ENCODE results near the gene BIN1.

The BIN1 gene, protein sequence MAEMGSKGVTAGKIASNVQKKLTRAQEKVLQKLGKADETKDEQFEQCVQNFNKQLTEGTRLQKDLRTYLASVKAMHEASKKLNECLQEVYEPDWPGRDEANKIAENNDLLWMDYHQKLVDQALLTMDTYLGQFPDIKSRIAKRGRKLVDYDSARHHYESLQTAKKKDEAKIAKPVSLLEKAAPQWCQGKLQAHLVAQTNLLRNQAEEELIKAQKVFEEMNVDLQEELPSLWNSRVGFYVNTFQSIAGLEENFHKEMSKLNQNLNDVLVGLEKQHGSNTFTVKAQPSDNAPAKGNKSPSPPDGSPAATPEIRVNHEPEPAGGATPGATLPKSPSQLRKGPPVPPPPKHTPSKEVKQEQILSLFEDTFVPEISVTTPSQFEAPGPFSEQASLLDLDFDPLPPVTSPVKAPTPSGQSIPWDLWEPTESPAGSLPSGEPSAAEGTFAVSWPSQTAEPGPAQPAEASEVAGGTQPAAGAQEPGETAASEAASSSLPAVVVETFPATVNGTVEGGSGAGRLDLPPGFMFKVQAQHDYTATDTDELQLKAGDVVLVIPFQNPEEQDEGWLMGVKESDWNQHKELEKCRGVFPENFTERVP

DNA sequence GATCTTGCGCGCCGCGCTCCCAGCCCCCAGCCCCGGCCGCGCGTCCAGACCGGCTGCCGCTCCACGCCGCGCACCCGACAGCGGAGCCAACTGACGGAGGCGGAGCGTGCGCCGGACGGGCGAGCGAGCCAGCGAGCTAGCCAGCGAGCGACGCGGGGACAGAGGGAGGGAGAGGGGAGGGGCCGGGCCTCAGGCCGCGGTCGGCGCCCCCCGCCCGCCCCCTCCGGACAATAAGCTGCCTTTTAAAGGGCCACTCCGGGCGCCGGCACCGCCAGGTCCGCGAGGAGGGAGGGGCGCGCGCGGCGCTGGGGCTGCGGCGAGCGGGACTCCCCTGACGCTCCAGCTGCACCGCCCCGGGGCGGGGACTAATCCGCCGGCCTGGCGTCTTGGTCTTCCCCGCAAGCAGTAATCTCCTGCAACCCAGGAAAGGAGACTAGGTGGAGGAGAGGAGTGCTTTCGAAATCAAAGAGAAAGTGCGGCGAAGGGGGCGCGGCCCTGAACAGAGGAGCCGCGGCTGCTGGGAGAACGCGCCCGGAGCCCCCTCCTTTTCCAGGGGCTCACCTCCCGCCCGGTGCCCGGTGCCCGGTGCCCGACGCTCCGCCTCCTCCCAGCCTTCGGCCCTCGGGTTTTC, at the start of gene BIN1:
Gene BIN1, minus strand, starts transcription at position 164 of the 631 bp plus-strand sequence. CDS start 211 bp downstream, outside the sequence.
- DNase-seq (ENCODE audit: low read depth in 2 of 2): peak; percentile 35 to 43

DNA sequence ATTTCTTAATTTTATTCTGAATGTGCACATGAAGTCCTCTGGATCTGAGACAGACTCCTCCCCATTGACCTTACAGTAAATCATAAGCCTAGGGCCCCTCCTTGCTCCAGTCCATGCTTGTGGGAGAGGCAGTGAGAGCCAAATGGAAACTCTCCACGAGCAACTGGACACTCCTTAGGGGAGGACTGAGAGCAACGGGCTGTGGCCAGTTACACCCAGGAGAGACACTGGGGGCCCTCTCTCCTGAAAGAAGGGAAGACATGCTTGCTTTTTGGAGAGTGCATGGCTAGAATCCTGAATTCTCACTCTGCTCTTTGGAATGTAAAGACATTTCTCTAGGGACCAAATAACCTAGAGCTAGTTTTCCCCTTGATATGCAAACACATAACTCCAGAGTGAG, 49.0 kb upstream of the BIN1 start:
- no peak for DNase-seq (ENCODE audit: low read depth in 2 of 2)

DNA sequence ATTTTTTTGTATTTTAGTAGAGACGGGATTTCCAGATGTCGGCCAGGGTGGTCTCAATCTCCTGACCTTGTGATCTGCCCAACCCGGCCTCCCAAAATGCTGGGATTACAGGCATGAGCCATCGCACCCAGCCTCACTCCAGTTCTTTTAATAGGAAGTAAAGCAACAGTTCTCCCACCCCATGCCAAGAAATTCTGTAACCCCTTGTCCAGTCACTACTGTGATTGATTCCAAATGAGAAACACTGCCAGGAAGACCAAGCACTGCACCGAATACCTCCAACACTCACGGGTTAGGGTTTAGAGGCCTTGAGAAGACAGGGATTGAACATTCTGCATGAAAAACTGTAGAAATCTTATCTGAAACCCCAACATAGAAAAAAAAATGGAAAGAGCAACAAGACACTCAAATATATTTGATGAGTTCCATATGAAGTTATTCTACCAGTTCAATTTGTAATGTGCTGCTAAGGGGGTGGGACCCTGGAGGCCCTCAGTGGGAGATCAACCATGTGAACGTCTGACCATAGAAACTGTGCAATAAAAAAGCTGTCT, 48.2 kb upstream of the BIN1 start:
- DNase-seq (ENCODE audit: low read depth in 2 of 2): no peak

DNA sequence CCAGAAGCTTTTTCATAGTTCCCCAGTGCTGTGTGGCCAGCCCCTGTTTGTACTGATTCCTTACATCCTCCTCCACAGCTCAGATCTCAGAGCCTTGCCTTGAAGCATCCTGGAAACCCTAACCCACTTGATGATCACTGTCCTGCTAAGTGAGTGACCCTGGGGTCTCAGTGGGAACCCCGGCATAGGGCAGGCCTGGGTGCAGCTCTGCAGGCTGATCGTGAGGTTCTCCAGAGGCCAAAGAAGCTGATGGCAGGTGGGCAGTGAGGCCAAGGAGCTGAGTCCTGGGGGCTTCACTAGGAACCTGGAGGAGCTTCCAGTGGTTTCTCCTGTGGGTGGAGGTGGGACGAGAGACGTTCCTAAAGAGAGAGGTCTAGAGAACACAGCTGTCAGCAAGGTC, 47.4 kb upstream of the BIN1 start:
- DNase-seq (ENCODE audit: low read depth in 2 of 2): no peak

DNA sequence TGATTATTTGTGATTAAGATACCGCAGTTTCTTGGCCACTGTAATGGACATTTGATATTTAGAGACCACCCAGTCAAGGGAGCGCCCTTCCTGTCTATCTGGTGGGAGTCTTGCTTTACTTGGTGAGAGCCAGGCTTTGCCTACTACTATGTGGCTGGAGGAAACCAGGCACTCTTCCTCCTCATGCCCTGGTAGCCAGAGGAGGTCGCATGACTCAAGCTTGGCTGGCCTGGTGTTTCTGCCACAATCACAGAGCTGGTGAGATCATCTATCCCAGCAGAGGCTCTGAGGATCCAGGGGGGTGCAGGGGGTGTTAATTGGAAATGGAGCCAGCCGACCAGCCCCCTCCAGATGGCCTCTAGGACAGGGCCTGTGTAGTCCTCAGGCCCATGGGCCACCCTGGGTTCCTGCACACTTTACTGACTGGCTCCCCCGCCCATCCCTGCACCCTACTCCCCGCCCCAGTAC, 46.8 kb upstream of the BIN1 start:
- no peak for DNase-seq (ENCODE audit: low read depth in 2 of 2)

DNA sequence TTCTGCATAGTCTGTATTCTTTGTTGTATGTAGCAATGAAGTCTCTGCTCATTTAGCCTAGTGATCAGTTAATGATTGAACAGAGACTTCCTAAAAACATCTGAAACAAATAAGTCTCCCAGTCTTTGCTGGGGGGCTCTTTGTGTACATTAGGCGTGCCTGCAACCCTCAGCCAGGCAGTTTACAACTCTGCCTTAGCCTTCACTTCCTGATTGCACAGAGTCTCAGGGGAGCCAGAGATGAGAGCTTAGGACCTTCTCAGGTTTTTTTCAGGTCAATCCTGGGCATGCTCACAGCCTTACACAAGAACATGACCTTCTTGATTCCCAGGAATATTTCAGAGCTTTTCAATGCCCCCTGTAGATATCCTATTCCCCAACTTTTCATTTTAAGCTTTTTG, 44.0 kb upstream of the BIN1 start:
- no peak for DNase-seq (ENCODE audit: low read depth in 2 of 2)

DNA sequence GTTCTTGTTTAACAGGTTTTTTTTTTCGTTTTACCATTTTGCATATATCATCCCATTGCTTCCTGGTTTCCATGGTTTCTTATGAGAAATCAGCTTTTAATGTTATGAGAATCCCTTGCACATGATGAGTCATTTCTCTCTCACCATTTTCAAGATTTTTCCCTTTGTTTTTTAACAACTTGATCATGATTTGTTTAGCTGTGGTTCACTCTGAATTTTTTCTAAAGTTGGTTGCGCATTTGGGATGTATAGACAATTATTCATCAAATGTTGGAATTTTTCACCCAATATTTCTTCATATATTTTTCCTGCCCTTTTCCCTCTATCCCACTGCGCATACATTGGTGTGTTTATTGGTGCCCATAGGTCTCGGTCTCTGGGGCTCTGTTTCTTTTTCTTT, 42.4 kb upstream of the BIN1 start:
- no peak for DNase-seq (ENCODE audit: low read depth in 2 of 2)

DNA sequence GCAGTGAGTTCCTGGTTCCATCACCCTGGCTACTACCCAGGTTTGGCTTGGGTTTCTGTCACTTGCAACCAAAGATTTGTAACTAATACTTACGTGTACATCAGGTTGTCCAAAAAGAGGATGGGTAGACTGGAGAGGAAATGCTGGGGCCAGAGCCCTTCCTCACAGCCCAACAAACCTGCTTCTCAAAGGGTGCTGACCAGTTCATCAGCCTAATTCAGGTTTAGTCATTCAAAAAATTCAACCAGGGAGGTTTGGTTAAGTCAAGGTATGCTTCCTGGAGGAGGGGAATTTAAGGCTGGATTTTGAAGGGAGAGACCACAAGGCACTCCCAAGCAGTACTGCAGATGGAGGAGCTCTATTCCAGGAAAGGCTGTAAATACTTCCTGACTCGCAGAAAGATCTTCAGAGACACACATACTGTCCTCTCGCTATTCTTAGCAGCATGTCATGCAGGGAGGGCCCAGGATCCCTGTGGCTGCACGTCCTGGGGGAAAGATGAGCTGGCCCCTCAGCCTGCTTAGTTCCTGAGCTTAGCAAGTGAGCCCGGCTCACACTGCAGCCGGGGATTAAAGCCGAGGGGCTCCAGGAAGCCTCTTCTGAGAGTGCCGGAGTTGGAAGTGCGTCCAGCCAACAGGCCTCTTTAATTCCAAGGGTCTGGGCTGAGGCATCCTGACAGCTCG, 40.0 kb upstream of the BIN1 start:
- no peak for DNase-seq (ENCODE audit: low read depth in 2 of 2)

DNA sequence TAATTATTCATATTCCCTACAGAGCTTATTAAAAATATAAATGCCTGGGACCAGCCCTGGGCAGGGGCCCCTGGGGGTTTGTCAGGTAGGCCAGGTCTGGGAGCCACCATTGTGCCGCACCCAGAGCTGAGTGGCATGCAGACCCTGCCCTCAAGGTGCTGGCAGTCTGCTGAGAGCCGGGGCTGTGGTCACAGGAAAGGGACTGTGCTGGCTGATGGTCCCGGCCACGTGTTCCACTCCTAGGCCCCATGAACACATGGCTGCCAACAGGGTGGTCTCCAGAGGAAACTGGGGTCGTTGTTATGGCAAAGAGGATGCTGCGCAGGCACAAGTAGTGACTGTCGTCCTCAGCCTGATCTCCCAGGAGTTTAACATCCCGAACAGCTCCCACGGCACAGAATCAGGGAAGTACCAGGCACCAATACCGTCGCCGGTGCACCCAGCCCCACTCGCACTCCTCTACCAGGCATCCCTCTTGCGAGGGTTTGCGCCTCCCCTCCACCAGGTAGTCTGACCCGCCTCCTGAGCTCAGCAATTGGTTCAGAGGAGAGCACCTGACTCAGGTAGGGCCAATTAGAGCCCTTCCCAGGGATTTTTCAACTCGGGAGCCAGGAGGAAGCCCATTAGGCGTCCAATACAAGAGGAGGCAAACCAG, 39.2 kb upstream of the BIN1 start:
- no peak for DNase-seq (ENCODE audit: low read depth in 2 of 2)

DNA sequence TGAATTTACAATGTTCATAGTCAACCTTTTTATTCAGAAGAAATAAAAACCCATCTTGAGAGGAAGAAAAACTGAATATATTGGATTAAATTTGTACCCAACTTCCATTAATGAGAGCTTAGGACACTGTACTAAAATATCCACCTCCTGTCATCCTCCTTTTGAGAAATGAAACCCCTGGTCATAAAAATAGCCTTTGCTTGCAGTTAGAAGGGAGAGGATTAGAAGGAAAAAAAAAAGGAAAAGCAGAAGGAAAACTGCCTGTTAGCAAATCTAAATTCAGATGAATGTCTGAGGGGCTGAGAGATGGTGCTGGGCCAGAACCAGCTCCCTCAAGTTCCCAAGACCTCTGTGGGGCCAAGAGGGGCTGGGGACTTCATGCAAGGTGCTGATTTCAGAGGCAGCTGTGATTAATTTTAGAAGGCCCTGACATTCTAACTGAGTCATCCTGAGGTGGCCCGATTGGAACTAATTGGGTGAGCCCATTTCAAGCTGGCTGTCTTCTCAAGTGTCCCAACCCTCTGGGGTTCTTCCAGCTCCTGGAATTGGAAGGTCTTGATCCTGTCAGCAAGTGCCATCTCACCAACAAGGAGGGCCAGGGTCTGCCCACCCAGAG, 38.4 kb upstream of the BIN1 start:
- DNase-seq (ENCODE audit: low read depth in 2 of 2): no peak

DNA sequence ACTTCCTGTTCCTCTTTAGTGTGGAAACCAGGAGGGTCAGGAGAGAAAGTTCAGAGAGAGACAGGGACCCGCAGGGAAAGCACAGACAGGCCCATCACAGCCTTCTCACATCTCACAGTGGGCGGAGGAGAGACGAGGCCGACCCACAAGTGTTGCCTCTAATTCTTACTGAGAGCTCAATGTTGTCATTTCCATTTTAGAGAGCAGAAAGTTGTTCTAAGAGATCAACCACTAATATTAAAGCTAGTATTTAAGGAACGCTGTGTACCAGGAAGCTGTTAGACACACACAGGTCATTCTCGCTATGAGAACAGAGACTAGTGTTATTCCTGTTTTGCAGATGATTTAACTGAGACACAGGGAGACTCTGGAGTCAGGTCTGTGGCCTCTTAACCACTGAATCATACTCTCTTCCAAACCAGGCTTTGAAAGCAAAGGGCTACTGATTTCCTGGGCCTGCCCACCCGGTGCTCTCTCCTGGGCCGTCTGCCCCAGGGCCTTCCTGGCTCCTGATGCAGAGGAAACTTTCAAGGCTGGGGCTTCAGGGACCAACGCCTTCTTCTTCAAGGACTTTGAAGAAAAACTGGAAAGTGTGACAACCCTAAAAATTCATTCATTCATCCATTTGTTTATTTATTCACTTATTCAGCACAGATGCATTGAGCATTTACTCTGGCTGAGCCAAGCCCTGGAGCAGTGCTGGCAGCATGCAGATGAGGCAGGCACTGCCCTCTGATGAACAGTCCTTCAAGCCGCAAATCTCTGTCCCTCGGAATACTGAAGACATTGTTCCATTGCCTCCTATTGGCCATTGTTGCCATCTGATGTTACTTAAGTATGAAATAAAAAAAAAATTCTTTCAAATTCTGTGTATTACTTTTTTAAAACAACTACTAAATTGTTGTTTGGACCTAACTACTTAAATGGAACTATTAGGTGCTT, 37.2 kb upstream of the BIN1 start:
- DNase-seq (ENCODE audit: low read depth in 2 of 2): no peak

DNA sequence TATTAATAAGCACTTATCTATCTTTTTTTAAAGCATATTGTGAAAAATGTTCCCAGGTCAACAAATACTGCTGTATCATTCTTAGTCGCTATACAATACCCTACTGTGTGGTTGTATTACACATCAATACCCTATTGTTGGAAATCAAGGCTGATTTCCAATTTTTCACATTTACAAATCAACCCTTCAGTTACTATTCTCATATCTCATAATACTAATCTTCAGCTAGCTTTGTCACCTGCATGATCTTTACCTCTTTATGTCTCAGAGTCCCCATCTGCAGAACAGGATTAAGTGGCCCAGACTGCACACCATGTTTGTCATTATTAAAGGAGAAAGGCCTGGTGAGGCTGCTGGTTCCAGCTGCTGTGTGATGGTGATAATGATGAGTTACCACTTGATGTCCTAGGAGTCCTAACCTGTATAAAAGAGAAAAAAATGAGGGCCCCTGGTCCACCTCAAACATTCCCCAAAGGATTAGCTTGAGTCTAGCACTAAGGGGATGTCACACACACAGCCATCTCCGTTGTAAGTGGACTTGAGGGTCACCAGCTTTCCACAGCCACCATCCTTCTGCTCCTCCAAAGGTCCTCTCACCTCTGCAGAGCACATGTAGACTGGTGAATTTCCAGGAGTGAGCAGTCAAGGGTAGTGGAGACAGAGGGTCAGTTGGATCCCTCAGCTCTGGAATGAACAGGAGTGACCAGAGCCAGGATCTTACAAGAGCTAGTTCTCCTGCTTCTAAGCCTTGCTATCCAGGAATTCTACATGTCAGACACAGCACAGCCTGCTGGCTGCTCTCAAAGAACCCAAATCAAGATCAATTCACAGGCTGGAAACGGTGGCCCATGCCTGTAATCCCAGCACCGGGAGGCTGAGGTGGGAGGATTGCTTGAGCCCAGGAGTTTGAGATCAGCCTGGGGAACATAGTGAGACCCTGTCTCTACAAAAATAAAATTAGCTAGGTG, 36.0 kb upstream of the BIN1 start:
- no peak for DNase-seq (ENCODE audit: low read depth in 2 of 2)

DNA sequence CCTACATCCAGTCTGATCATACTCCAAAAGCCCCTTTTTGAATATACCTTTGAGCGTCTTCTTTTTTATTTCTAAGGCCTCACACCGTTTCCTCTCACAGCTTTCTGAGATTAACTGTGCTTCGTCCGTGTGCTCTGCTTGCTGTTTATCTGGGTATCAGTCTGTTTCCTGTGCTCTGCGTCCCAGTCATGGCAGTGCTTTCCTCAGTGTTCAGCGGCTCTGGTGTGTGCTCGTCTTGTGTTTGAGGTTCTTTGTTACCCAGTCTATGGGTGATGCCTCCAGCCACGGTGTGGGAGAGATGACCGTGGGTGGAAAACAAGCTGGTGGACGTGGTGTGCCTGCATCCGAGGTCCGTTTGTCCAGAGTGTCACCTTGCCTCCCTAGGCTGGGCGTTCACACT, 33.6 kb upstream of the BIN1 start:
- no peak for DNase-seq (ENCODE audit: low read depth in 2 of 2)

DNA sequence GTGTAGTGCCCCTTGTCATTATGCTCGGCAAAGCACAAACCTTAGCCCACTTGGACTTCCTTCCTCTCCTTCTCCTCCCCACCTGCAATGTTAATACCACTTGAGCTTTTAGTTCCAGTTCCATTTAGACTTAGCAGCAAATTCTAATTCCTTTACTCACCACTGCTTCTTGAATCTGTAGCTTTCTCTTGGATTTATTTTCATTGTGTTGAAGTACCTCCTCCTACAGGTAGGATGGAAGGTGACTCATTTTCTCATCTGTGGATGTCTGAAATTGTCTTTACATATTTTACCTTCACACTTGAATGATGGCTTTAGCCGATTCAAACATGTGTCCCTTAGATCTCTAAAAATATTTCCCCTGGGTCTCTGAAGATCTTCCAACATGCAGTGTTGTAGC, 32.8 kb upstream of the BIN1 start:
- no peak for DNase-seq (ENCODE audit: low read depth in 2 of 2)

DNA sequence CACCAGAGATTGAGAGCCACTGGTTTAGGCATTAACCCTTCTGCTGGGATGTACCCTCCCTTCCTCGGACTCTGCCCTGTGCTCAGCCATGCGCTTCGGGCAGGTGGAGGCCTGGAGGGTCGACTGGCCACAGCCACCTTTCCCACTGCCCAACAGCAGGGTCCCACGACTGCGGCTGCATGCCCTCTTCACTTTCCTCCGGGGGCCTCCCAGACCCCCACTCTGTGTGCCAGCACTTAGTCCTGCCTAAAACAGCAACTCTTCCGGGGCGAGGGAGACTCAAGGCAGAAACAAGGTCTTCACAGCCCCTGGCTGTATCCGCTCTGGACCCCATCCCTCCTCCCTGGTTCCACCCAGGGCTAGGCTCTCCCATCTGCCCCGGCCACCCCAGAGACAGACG, 31.3 kb upstream of the BIN1 start:
- no peak for DNase-seq (ENCODE audit: low read depth in 2 of 2)

DNA sequence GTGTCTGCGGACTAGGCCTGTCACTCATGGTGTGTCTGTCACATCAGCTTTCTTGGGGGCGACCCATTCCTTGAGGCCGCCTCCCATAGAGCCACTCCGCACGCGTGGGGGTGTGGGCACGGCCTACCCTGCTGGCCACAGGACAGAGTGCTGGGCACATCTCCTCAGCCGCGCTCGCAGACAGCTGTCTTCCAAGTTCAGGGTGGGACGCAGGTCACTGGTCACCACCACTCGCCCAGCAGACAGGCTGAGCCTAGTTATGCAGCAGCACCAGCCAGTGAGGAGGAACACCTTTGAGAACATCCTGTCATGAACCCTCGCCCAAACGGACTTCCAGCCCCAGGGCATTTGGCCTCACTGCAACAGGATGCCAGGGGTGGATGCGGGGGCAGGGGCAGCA, 30.8 kb upstream of the BIN1 start:
- DNase-seq (ENCODE audit: low read depth in 2 of 2): no peak

DNA sequence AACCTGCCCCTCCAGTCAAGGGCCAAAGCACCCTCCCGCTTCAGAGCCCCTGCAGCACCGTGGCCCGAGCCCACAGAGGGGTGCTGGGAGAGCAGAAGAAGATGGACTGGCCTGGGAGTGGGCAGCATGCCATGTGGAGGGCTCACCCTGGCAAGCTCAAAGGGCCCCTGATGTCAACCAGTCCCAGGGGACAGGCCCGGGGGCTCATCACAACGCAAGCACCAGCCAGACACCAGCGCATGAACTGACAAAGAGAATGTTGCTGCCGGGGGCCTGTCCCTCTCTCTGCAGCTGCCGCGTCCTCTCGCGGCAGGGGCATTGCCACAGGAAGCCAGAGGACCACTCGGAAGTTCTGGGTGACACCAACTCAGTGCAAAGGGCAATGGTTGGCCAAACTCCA, 30.3 kb upstream of the BIN1 start:
- no peak for DNase-seq (ENCODE audit: low read depth in 2 of 2)

Measured in activated CD8-positive, alpha-beta memory T cell treated with anti-CD3 and anti-CD28 coated beads for 4 hours (primary cell).